GM19023 (cell line): ENCODE data around the gene AP3D1.
"Not testable (repeated sequence)": the region's sequence is repeated elsewhere in the genome, so short reads cannot be mapped to it uniquely, and the experiment has no call there.

ENCODE experiments used
- ATAC-seq: cut with Tn5 transposase; IDR thresholded peaks from one replicate; pipeline ENCODE4 v1.9.1; 2021; ENCODE audit warnings: mild to moderate bottlenecking, moderate library complexity; ENCODE audit not compliant: unreplicated experiment

Gene AP3D1

DNA sequence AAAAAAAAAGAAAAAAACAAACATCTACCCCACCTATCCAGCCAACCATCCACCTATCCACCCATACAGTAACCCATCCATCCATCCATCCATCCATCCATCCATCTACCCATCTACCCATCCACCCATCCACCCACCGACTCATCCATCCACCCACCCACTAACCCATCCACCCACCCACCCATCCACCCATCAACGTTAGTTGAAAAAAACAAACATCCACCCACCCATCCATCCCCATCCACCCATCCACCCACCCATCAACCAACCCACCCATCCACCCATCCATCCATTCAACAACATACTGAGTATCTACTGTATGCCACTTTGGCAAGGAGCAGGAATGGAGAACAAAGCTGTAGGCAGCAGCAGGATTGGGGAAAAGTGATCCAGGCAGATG lies 6.1 kb upstream of the AP3D1 start:
- ATAC-seq = no peak

DNA sequence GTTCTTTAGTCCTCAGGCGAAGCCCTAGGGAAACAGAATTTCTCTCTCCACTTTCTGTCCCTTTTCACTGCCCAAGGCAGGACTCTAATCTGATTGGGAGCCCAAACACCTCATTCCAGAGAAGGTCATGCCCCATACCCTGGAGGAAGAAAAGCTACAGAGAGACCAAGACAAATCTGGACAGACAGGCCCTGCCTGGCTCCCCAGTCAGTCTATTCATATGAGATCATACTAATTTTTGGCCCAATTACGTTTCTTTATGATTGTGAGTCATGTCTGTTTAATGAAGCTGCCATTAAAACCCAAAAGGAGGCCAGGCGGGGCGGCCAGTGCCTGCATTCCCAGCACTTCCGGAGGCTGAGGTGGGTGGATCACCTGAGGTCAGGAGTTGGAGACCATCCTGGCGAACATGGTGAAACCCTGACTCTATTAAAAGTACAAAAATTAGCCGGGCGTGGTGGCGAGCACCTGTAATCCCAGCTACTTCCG lies 3.3 kb upstream of the AP3D1 start:
- no peak for ATAC-seq

DNA sequence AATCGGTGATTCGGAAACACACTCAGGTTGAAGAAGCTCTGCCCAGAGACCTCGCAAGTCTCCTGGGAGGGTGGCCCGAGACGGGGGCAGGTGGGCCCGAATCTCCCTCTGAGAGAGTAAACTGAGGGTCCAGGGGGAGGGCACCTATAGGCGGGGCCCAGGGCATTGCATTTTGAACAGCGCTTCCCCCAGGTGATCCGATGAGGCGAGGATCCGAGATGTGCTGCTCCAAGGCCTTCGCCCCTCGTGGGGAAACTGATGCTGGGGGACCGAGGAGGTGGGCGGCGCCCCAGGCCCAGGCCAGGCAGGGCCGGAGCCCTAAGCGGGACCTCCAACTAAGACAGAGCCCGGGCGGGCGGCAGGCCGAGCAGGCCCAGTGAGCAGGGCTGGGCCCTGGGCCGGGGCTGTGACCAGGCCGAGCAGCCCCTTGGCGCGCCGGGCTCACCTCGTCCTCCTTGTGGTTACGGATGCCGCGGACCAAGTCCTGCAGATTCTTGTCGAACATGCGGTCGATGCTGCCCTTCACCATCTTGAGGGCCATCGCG lies 500 bp downstream of the AP3D1 start:
- ATAC-seq = no peak

DNA sequence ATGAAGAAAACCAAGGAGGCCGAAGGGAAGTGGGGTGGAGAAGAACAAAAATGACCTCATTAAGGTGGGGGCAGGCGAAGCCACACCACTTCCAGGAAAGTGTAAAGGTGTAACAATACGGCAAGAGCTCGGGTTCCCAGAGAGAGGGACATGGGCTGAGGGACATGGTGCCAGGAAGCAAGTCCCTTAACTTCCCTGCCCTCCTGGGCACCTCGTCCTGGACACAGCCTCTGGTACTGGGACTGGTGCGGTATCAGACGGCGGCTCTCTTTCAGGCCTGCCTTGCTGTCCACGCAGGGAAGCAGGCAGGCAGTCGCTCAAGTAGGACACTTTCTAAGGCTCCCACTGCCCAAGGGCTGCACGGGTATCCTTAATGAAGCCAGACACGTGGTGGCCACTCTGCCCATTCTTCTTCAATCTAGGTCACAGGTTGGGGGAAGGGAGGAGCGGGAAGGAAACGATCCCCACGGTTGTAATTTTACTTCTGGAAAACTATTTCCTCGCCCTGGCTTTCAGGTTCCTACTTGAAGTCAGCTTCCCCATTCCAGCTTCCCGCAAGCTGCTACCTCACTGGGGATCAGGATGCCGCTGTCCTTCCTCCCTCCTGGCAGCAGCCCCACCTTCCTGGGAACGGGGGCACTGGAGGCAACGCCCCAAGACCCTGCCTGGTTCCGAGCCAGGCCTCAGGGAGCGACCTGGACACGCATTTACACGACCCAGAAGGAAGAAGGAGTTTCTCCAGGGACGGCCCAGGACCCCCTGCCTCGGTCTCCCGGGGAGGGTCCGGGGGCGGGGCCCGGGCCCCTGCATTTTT lies 1.2 kb downstream of the AP3D1 start:
- ATAC-seq = no peak

DNA sequence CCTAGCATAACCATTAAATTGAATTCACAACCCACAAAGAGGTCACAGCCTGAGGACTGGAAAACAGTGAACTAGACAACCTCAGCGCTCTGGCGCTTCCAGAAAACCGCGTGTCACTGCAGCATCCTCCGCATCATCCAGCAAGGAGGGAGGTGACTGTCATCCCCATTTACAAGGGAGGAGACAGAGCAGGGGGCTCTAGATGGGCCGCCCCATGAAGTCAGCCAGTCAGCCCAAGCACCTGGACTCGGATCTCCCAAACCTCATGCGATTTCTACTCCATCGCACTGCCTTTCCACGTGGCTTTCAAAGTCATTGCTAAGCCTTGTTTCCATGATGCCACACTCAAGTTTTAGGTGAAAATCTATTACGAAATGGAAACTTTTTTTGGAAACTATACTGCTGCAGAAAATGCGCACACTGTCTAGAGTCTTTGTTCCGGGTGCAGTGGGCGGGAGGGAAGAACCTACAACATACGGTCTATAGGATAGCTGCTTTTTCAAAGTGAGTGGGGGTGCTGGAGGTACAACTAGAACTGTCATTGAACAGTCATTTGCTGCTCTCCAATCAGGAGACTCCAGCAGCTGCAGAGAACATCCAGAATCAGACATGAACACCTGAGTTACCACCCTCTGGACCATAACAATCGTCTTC lies 2.8 kb downstream of the AP3D1 start:
- no peak for ATAC-seq

DNA sequence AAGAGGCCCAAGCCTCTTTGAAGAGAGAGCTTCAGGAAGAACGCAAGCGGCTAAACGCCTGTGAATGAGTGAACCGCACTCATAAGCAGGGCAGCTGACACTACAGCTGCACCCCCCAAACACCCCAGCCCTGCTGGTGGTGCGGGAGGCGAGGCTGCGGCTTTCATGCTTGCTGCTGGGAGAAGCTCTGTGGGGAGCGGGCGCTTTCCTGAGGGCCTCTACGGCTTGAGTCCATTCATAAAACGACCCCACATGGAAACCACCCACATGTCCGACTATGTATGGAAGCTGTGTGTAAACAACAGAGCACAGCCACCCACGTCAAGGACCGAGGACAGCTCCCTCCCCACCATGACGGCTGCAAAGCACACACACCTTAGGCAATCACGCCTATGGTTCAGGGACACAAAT lies 5.5 kb downstream of the AP3D1 start:
- ATAC-seq = no peak

DNA sequence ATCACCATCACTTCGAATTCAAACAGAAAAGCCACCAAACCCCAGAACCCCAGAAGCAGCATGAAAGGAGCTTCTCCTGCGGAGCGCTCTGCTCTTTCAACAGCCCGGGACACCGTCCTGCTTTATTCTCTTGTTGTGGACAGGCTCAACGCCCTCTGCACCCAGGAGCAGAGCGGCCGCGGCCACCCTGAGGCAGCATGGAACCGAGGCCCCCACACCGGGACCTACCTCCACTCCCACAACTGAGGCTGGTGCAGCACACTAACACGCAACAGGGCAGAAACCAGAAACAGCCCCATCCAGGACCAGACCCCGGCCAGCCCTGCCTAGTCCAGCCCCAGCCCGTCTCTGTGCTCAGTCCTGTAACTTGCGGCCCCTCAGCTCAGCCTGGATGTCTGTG lies 7.2 kb downstream of the AP3D1 start:
- ATAC-seq = no peak

DNA sequence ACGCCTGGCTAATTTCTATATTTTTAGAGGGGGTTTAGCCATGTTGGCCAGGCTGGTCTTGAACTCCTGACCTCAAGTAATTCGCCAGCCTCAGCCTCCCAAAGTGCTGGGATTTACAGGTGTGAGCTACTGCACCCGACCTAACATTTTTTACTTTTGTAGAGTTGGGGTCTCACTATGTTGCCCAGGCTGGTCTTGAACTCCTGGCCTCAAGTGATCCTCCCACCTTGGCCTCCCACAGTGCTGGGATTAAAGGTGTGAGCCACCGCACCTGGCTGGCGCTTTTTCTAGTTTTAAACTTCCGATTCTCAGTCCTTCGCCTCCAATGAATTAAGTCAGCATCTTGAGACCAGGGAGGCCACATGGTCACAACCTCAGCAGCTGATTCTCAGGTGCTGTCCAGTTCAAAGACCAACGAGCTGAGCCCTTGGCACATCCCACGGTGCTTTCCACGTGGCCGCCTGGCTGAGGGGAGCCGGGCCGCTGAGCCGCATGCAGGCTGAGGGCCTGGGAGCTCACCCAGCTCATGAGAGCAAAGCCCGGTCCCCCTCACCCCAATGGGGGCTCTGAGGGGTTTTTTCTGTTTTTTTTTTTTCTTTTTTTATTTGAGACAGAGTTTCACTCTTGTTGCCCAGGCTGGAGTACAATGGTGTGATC lies 9.1 kb downstream of the AP3D1 start:
- ATAC-seq = no peak

DNA sequence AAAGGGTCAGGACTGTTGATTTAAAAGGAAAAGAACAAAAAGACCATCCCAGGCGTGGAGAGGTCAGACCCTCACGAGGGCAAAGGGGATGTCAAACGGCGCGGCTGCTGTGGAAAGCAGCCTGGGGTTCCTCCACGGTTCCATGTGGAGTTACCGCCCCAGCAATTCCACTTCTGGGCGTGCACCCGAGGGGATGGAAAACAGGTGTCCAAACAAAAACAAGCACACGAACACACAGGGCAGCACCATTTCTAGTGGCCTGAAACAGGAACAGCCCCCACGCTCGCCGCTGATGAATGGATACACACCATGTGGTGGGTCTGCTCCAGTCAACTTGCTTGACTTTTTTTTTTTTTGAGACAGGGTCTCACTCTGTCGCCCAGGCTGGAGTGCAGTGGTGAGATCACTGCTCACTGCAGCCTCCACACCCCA lies 11.2 kb downstream of the AP3D1 start:
- no peak for ATAC-seq

DNA sequence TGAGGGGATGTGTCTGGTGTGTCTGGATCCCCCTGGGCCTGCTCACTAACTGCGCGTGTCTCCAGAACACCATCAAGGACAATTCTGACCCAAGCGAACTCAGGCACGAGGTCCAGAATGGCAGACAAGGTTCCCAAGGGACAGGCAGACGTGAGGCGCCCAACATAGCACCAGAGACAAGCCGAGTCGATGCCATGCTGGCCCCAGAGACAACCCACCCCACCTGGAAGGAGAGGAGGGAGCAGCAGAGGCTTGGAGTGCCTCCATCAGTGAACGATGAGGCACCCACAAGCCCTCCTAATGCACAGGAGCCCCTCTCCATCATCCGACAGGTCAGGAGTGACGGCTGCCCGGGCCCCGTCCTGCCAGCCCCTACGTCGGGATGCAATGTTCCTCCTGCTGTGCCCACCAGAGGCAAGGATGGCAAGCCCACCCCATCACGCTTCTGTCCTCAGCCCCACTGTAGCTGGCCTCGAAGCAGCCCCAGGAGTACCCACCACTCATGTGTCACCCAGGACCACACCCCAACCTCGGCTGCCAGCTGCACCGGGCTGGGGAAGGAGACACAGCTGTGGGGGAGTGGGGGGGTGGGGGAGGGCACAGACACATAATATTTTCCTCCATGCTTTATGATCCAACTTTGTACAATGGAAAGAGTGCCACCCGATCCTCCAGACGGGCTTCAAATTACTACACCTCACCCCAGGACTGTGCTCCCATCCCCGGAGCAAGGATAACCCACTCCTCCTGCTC lies 11.8 kb downstream of the AP3D1 start:
- ATAC-seq = no peak

DNA sequence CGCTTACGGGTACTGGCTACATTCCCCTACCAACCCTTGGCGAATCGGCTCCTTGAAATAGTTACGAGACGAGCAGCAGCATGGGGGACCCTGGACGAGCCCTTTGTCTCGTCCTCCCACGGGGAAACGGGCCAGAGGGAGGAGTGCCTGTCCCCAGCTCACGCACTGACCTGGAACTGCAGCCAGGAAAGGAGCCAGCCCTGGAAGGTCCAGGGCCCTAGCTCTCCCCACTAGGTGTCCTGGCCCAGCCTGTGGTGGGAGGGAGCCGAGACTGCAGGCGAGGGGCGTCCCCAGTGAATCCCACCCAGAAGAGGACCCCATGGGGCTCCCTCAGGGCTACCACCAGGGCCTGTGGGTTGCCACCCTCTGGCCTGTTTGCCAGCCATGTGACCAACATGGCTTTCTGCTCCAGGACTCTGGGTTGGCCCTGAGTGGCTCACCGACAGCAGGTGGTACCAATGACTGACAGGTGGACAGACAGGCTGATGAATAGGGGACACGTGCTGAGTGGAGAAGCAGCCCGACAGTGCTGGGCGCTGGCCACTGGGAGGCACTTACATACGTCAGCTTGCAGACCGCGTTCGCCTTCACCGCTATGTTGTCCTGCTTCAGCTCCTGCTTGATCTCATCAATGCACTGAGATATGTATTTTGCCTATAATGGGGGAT lies 13.2 kb downstream of the AP3D1 start:
- ATAC-seq = no peak

DNA sequence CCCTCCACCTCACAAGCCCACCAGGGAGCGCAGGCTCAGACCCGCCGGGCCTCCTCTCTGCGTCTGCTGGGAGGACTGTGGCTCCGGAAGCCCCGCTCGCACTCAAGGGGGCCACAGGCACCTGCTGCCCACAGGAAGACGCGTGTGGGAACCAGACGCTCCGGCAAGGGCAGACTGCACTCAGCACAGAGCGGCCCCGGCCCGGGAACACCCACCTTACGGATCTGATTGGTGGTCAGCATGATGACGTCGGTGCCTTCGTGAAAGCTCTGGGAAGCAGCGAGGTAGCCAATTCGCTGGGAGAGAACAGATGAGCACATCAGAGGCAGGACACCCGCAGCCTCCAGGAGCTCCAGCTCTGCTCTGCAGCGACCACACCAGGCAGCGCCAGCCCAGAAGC lies 14.6 kb downstream of the AP3D1 start:
- ATAC-seq = no peak

DNA sequence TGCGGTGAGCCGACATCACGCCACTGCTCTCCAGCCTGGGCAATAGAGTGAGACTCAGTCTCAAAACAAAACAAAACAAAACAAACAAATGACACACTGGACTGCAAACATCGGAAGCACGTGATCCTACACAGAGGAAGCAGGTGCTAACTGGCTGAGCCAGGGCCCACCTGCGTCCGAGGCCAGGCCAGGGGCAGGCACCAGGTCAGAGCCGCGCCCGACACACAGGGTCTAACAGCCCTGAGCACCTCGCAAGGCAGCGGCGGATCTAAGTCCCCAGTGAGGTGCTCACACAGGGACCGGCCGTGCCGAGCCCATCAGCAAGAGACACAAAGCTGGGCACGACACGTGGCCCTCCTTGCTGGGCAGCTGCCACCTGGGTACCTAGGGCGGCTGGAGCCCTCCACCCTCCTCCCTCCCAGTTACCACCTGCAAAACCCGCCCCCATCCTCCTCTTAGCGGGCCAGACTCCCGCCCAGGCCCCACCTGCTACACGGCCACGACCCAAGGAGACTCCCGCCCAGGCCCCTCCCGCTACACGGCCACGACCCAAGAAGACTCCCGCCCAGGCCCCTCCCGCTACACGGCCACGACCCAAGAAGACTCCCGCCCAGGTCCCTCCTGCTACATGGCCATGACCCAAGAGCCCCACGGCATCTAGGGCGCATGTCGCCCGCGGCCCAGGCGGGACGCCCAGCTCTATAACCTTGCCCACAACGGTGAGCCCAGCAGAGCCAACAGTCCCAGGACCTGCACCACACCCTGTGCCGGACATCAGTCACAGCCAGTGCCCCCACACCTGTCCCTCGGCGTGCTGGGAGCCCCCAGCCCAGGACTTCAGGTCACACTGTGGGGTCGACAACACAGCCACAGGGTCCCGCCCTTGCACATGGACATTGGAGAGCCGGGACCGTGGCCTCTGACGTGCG lies 15.6 kb downstream of the AP3D1 start:
- no peak for ATAC-seq

DNA sequence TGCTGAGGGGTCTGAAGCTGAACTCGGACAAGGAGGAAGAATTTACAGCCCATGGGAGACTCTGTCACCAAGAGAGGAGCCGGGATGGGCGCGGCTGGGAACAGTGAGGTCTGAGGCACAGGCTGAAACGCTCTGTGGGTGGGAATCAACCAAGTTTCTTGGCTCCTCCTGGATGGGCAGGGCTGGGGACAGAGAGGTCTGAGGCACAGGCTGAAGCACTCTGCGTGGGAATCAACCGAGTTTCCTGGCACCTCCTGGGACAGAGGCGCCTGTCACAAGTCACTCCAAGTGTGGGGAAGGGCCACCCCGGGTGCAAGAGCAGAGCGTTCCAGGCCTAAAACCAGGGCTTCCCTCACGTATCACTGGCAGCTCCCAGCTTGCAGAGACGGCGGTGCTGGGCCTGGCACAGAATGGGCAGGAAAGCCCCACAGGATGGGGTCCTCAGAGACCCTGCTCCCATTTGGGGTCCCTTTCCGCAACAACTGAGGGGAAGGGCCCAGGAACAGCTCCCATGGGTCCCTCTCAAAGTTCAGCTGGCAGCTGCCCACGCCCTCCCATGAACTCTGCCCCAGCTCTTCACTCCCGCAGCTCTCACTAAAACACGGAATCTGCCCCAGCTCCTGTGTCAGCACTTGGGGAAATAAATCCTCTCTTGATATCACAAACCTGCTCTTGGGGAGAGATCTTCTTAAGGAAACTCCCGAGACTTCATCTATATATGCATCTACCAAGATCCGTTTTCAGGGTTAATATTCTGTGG lies 18.5 kb downstream of the AP3D1 start:
- no peak for ATAC-seq

DNA sequence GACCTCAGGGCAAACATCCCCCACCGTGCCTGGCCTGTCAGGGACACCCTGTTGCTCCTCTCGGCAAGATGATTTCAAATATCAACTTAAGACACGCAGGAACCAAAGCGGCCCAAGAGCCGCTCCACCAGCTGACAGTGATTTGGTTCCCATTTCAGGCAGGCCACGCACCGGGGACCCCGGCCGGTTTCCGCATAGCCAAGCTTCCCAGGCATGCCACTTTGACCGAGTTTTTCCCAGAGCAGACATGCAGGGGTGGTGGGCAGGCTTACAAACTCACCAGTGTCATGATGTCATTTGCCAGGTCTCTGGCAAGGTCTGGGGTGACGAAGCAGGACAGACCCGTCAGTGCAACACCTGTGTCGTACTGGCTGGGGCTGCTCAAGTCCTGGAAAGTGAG lies 19.2 kb downstream of the AP3D1 start:
- ATAC-seq = no peak

DNA sequence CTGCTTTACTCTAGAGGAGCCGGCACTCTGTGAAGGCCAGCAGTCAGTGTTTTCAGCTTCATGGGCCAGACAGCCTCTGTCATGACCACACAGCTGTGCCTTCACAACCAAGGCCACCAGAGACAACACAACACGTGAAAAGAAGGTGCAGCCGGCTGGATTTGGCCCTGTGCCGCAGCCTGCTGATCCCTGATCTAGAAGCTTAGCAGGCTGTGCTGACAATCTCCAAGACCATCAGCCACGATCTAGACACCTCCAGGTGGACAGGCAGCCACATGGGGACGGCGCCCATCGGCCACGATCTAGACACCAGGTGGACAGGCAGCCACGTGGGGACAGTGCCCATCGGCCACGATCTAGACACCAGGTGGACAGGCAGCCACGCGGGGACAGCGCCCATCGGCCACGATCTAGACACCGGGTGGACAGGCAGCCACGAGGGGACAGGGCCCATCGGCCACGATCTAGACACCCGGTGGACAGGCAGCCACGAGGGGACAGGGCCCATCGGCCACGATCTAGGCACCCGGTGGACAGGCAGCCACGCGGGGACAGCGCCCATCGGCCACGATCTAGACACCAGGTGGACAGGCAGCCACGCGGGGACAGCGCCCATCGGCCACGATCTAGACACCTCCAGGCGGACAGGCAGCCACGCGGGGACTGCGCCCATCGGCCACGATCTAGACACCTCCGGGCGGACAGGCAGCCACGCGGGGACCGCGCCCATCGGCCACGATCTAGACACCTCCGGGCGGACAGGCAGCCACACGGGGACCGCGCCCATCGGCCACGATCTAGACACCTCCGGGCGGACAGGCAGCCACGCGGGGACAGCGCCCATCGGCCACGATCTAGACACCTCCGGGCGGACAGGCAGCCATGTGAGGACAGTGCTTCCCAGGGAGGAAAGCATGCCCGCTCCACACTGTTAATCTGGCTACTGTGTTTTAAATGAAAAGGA lies 20.1 kb downstream of the AP3D1 start:
- not testable (repeated sequence) for ATAC-seq
